WTC11 (cell line): Measurements from ENCODE around the gene SYNE4.

ENCODE experiments used
- ARID4B ChIP-seq: sonication (generic); formaldehyde crosslinking; IDR thresholded peaks from 2 replicates; pipeline ENCODE4 v1.8.0; 2023; ENCODE audit warnings: missing genetic modification reagents, mild to moderate bottlenecking, borderline replicate concordance
- CREB1 ChIP-seq: sonication (generic); formaldehyde crosslinking; IDR thresholded peaks from 2 replicates; pipeline ENCODE4 v1.8.0; 2023; ENCODE audit warnings: mild to moderate bottlenecking, missing genetic modification reagents
- CTCF ChIP-seq: fragments of 200-600 bp; IDR thresholded peaks from 2 replicates; pipeline ENCODE4 v1.8.0; 2022; ENCODE audit warnings: antibody characterized with exemption
- ETV6 ChIP-seq: sonication (generic); formaldehyde crosslinking; IDR thresholded peaks from 2 replicates; pipeline ENCODE4 v1.8.1; 2022; ENCODE audit warnings: mild to moderate bottlenecking, missing genetic modification reagents
- TP53 ChIP-seq: sonication (generic); formaldehyde crosslinking; IDR thresholded peaks from 2 replicates; pipeline ENCODE4 v1.8.1; 2023; ENCODE audit warnings: mild to moderate bottlenecking, missing genetic modification reagents
- USF2 ChIP-seq: sonication (generic); formaldehyde crosslinking; IDR thresholded peaks from 2 replicates; pipeline ENCODE4 v1.8.1; 2023; ENCODE audit warnings: mild to moderate bottlenecking, missing genetic modification reagents, moderate library complexity

- no peak for TF ChIP-seq ETV6 (CRISPR knock-in tag)
- no peak for TF ChIP-seq CTCF
- no peak for TF ChIP-seq ARID4B (CRISPR knock-in tag)
- no peak for TF ChIP-seq CREB1 (CRISPR knock-in tag)
- TF ChIP-seq USF2 (CRISPR knock-in tag), result no peak
- TF ChIP-seq TP53 (CRISPR knock-in tag), result no peak
These were observed 14.8 kb upstream of the SYNE4 start for GRCh38 chr19:36023432-36023831.
